Measurements from ENCODE around the gene ADAMTS2.

Gene ADAMTS2

DNA sequence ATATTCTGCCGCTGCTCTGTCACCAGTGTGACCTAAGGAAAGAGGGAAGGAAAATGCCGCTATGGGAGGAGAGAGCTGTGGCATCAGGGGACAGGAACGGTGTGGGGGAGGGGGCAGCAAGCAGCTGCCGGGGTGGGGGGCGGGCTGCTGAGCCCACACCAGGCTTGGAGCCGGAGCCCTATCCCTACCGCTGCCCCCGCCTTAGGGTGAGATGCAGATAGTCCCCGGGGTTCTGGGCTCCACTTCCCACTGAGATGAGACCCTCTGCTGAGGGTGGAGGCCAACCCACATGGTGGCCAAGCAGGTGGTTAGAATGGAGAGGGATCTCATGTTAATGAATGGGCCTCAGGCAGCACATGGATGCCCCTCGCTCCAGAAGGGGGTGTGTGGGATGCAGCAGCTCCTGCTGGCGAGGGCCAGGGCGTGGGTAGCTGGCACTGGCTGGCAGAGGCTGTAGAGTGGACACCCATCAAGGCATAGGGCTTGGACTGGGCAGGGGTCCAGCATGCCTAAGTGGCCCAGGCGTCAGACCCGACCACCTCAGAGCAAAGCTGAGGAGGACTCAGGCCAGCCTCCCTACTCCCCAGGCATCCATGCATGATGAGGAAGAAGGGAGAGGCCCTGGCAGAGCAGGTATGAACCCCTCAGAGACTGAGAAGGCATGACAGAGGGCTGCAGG, 153.6 kb downstream of the ADAMTS2 start:
- ChIA-PET POLR2A (no interaction called here), CTCF (no interaction called here)
- H3K27ac ChIP-seq (ENCODE audit: insufficient read depth in 1 of 2, low read depth in 1 of 2, low read length in 2 of 2, poor library complexity in 1 of 2, severe bottlenecking in 2 of 2), result no peak overlapping the region
- H3K27me3 ChIP-seq (replicated peaks in 2 of 5; ENCODE audit: control insufficient read depth in 4 of 5, insufficient read depth in 5 of 5, low read length in 4 of 5), result no peaks in the 10 kb centered on the region
- DNase-seq, result no peak
- peaks cover 0 to 9% (median 4%) of the 10 kb centered on the region in 4 experiments for H3K4me1 ChIP-seq (ENCODE audit: control extremely low read depth in 1 of 4, control insufficient read depth in 4 of 4, insufficient read depth in 4 of 4, low read length in 3 of 4)
- 79% methylated on average over 11 of the region's 14 CpGs for WGBS (ENCODE audit: insufficient coverage)
- no peaks in the 10 kb centered on the region for H3K36me3 ChIP-seq (ENCODE audit: control insufficient read depth in 4 of 4, insufficient read depth in 4 of 4, low read length in 3 of 4)
- H3K9me3 ChIP-seq (ENCODE audit: control extremely low read depth in 1 of 5, control insufficient read depth in 4 of 5, insufficient read depth in 2 of 5, low read depth in 1 of 5, low read length in 4 of 5), result no peaks in the 10 kb centered on the region
- no peak overlapping the region for H3K4me3 ChIP-seq (ENCODE audit: control insufficient read depth in 1 of 7, extremely low read depth in 1 of 7, insufficient read depth in 4 of 7, low read depth in 2 of 7, low read length in 6 of 7)

DNA sequence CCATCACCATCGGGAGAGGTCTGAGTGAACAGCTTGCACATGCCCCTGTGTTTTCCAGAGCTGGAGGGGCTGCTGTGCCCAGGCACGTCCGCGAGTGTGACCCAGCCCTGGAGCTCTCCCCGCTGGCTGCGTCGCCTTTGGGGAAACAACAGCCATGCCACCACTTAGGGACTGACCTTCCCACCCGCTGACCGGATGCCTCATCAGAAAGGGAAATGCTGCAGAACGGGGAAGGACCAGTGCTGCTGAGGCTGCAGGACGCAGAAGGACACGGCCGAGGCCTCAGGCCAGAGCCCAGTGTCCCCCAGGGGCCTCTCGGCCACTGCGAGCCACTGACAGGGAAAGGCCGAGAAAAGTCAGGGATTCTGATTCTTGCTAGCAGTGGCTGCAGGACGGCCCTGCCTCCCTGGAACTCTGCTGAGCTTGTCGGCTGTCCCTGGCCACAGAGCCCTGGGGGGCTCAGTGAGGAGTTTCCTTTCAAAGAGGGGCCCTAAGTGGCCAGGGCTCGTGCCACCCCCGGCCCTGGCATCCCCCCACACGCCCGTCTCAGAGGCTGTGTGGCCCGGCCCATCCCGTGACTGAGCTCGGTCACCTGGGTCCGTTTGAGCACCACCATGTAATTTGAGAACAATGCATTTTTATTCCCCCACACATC, 154.3 kb downstream of the ADAMTS2 start:
- POLR2A ChIA-PET, result no interaction called here
- H3K27me3 ChIP-seq (replicated peaks in 2 of 5; ENCODE audit: control insufficient read depth in 4 of 5, insufficient read depth in 5 of 5, low read length in 4 of 5), result no peaks in the 10 kb centered on the region
- no peak for DNase-seq
- 89% methylated on average over 19 of the region's 26 CpGs for WGBS (ENCODE audit: insufficient coverage)
- peaks cover 0 to 9% (median 4%) of the 10 kb centered on the region in 4 experiments for H3K4me1 ChIP-seq (ENCODE audit: control extremely low read depth in 1 of 4, control insufficient read depth in 4 of 4, insufficient read depth in 4 of 4, low read length in 3 of 4)
- no peak overlapping the region for H3K27ac ChIP-seq (ENCODE audit: insufficient read depth in 1 of 2, low read depth in 1 of 2, low read length in 2 of 2, poor library complexity in 1 of 2, severe bottlenecking in 2 of 2)
- no peaks in the 10 kb centered on the region for H3K36me3 ChIP-seq (ENCODE audit: control insufficient read depth in 4 of 4, insufficient read depth in 4 of 4, low read length in 3 of 4)
- H3K4me3 ChIP-seq (ENCODE audit: control insufficient read depth in 1 of 7, extremely low read depth in 1 of 7, insufficient read depth in 4 of 7, low read depth in 2 of 7, low read length in 6 of 7), result no peak overlapping the region
- CTCF ChIA-PET, result no interaction called here
- H3K9me3 ChIP-seq (ENCODE audit: control extremely low read depth in 1 of 5, control insufficient read depth in 4 of 5, insufficient read depth in 2 of 5, low read depth in 1 of 5, low read length in 4 of 5), result no peaks in the 10 kb centered on the region

DNA sequence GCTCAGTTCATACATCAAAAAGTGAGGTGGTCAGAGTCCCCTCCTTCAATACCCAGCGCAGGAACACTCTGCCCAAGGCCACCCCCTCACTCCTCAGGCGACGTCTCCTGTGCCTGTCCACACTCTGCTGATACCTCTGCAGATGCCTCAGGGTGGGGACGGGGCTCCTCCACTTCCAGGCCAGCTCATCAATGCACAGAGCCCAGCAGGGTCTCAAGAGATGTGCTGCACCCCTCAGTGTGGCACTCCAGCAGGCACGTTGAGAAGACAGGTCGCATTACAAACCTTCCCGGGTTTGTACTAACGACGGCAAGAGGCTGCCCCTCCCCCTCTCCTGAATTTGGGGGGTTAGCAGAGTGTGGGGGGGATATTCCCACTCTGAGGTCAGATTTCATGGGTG, 156.6 kb downstream of the ADAMTS2 start:
- Histone ChIP-seq H3K9me3 (ENCODE audit: control extremely low read depth in 1 of 5, control insufficient read depth in 4 of 5, insufficient read depth in 2 of 5, low read depth in 1 of 5, low read length in 4 of 5) (no peaks in the 10 kb centered on the region), H3K27ac (ENCODE audit: insufficient read depth in 1 of 2, low read depth in 1 of 2, low read length in 2 of 2, poor library complexity in 1 of 2, severe bottlenecking in 2 of 2) (no peak overlapping the region), H3K27me3 (replicated peaks in 2 of 5; ENCODE audit: control insufficient read depth in 4 of 5, insufficient read depth in 5 of 5, low read length in 4 of 5) (peaks cover 0 to 2% (median 0%) of the 10 kb centered on the region in 5 experiments), H3K4me1 (ENCODE audit: control extremely low read depth in 1 of 4, control insufficient read depth in 4 of 4, insufficient read depth in 4 of 4, low read length in 3 of 4) (peaks cover 0 to 9% (median 4%) of the 10 kb centered on the region in 4 experiments), H3K4me3 (ENCODE audit: control insufficient read depth in 1 of 7, extremely low read depth in 1 of 7, insufficient read depth in 4 of 7, low read depth in 2 of 7, low read length in 6 of 7) (no peak overlapping the region), H3K36me3 (ENCODE audit: control insufficient read depth in 4 of 4, insufficient read depth in 4 of 4, low read length in 3 of 4) (no peaks in the 10 kb centered on the region)
- WGBS (ENCODE audit: insufficient coverage), result 93% methylated on average over 3 of the region's 9 CpGs
- POLR2A ChIA-PET, result interaction anchor here (0.6 kb wide), 1 partner anchor 956 kb away, joined by 7 read pairs; the partner anchor contains the start of gene PHYKPL
- CTCF ChIA-PET, result interaction anchor here (1.7 kb wide), 1 partner anchor 305 kb away, joined by 4 read pairs; no protein-coding TSS in a partner anchor
- DNase-seq, result no peak

GRCh38 chr5:179187681-179188575, 157.3 kb downstream of the ADAMTS2 start:
- Histone ChIP-seq H3K9me3 (ENCODE audit: control extremely low read depth in 1 of 5, control insufficient read depth in 4 of 5, insufficient read depth in 2 of 5, low read depth in 1 of 5, low read length in 4 of 5) (no peaks in the 10 kb centered on the region), H3K36me3 (ENCODE audit: control insufficient read depth in 4 of 4, insufficient read depth in 4 of 4, low read length in 3 of 4) (no peaks in the 10 kb centered on the region), H3K4me3 (ENCODE audit: control insufficient read depth in 1 of 7, extremely low read depth in 1 of 7, insufficient read depth in 4 of 7, low read depth in 2 of 7, low read length in 6 of 7) (no peak overlapping the region), H3K27ac (ENCODE audit: insufficient read depth in 1 of 2, low read depth in 1 of 2, low read length in 2 of 2, poor library complexity in 1 of 2, severe bottlenecking in 2 of 2) (no peak overlapping the region), H3K4me1 (ENCODE audit: control extremely low read depth in 1 of 4, control insufficient read depth in 4 of 4, insufficient read depth in 4 of 4, low read length in 3 of 4) (peaks cover 0 to 12% (median 8%) of the 10 kb centered on the region in 4 experiments), H3K27me3 (replicated peaks in 2 of 5; ENCODE audit: control insufficient read depth in 4 of 5, insufficient read depth in 5 of 5, low read length in 4 of 5) (peaks cover 0 to 2% (median 0%) of the 10 kb centered on the region in 5 experiments)
- DNase-seq, result no peak
- ChIA-PET CTCF (no interaction called here), POLR2A (no interaction called here)
- WGBS (ENCODE audit: insufficient coverage), result 97% methylated on average over 12 of the region's 13 CpGs

GRCh38 chr5:179187229-179187678, 158.0 kb downstream of the ADAMTS2 start:
- WGBS (ENCODE audit: insufficient coverage), result 98% methylated on average over 7 of the region's 9 CpGs
- DNase-seq, result no peak
- no peaks in the 10 kb centered on the region for H3K9me3 ChIP-seq (ENCODE audit: control extremely low read depth in 1 of 5, control insufficient read depth in 4 of 5, insufficient read depth in 2 of 5, low read depth in 1 of 5, low read length in 4 of 5)
- POLR2A ChIA-PET, result no interaction called here
- H3K4me3 ChIP-seq (ENCODE audit: control insufficient read depth in 1 of 7, extremely low read depth in 1 of 7, insufficient read depth in 4 of 7, low read depth in 2 of 7, low read length in 6 of 7), result no peak overlapping the region
- CTCF ChIA-PET, result no interaction called here
- H3K36me3 ChIP-seq (ENCODE audit: control insufficient read depth in 4 of 4, insufficient read depth in 4 of 4, low read length in 3 of 4), result no peaks in the 10 kb centered on the region
- H3K27ac ChIP-seq (ENCODE audit: insufficient read depth in 1 of 2, low read depth in 1 of 2, low read length in 2 of 2, poor library complexity in 1 of 2, severe bottlenecking in 2 of 2), result no peak overlapping the region
- H3K27me3 ChIP-seq (replicated peaks in 2 of 5; ENCODE audit: control insufficient read depth in 4 of 5, insufficient read depth in 5 of 5, low read length in 4 of 5), result peaks cover 0 to 2% (median 0%) of the 10 kb centered on the region in 5 experiments
- H3K4me1 ChIP-seq (ENCODE audit: control extremely low read depth in 1 of 4, control insufficient read depth in 4 of 4, insufficient read depth in 4 of 4, low read length in 3 of 4), result peaks cover 0 to 12% (median 9%) of the 10 kb centered on the region in 4 experiments

DNA sequence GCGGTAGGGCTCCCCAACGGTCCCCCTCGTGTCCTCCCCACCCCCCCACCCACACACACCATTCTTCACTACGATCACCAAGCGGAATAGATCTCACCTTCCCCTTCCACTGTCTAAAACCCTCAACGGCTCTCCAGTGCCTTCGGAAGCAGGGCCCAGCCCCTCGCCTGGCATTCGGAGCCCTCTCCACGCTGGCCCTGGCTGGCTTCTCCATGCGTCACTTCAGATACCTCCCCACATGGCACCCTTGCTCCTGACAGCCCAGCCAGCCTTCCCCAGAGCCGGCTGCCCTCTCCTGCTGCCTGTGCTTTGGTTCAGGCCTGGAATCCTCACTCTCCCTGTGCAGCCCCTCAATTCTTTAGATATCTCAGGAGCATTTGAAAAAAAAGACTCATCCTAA, 158.5 kb downstream of the ADAMTS2 start:
- no peak for DNase-seq
- POLR2A ChIA-PET, result no interaction called here
- WGBS (ENCODE audit: insufficient coverage), result 90% methylated on average over 9 of the region's 12 CpGs
- Histone ChIP-seq H3K4me3 (ENCODE audit: control insufficient read depth in 1 of 7, extremely low read depth in 1 of 7, insufficient read depth in 4 of 7, low read depth in 2 of 7, low read length in 6 of 7) (no peak overlapping the region), H3K27me3 (replicated peaks in 2 of 5; ENCODE audit: control insufficient read depth in 4 of 5, insufficient read depth in 5 of 5, low read length in 4 of 5) (peaks cover 0 to 2% (median 0%) of the 10 kb centered on the region in 5 experiments), H3K4me1 (ENCODE audit: control extremely low read depth in 1 of 4, control insufficient read depth in 4 of 4, insufficient read depth in 4 of 4, low read length in 3 of 4) (peaks cover 0 to 17% (median 11%) of the 10 kb centered on the region in 4 experiments), H3K36me3 (ENCODE audit: control insufficient read depth in 4 of 4, insufficient read depth in 4 of 4, low read length in 3 of 4) (no peaks in the 10 kb centered on the region), H3K9me3 (ENCODE audit: control extremely low read depth in 1 of 5, control insufficient read depth in 4 of 5, insufficient read depth in 2 of 5, low read depth in 1 of 5, low read length in 4 of 5) (no peaks in the 10 kb centered on the region), H3K27ac (ENCODE audit: insufficient read depth in 1 of 2, low read depth in 1 of 2, low read length in 2 of 2, poor library complexity in 1 of 2, severe bottlenecking in 2 of 2) (no peak overlapping the region)
- CTCF ChIA-PET, result no interaction called here

Data from common myeloid progenitor, CD34-positive (primary cell).